Endothelial cell (in vitro differentiated cells): ENCODE results near the gene TREX2. TPM values are rescaled to one million over a fixed set of nuclear protein-coding genes. Genes with fewer than 3 reads are reported as not detected.

Source experiments
- DNase-seq: peaks from one replicate; pipeline ENCODE4 v3.0.0; 2021; ENCODE audit warnings: low spot score
- H3K27ac Mint-ChIP-seq: one replicate; pipeline ENCODE4 v1.8.0; 2021; ENCODE audit warnings: mixed read lengths, inconsistent platforms; ENCODE audit not compliant: unreplicated experiment
- H3K27me3 Mint-ChIP-seq: one replicate; pipeline ENCODE4 v1.8.0; 2021; ENCODE audit warnings: mild to moderate bottlenecking, moderate library complexity, mixed read lengths, inconsistent platforms; ENCODE audit not compliant: unreplicated experiment
- H3K36me3 Mint-ChIP-seq: one replicate; pipeline ENCODE4 v1.8.0; 2021; ENCODE audit warnings: mild to moderate bottlenecking, low read depth, mixed read lengths, inconsistent platforms; ENCODE audit not compliant: unreplicated experiment
- H3K4me1 Mint-ChIP-seq: one replicate; pipeline ENCODE4 v1.8.0; 2021; ENCODE audit warnings: mild to moderate bottlenecking, mixed read lengths, inconsistent platforms; ENCODE audit not compliant: unreplicated experiment
- H3K4me3 Mint-ChIP-seq: one replicate; pipeline ENCODE4 v1.8.0; 2021; ENCODE audit warnings: mild to moderate bottlenecking, mixed read lengths, inconsistent platforms; ENCODE audit not compliant: unreplicated experiment
- H3K9me3 Mint-ChIP-seq: one replicate; pipeline ENCODE4 v1.8.0; 2021; ENCODE audit warnings: mixed read lengths, inconsistent platforms; ENCODE audit not compliant: unreplicated experiment
- CTCF ChIP-seq: fragments of 200-600 bp; sonication (generic); IDR thresholded peaks from one replicate; pipeline ENCODE4 v1.5.0; 2021; ENCODE audit warnings: antibody characterized with exemption; ENCODE audit not compliant: unreplicated experiment
- total RNA-seq: library from RNA; stranded (reverse); fragmentation: NEBNext Ultra II Directional; extraction: Animal tissue kit (Norgen Biotek cat#: 25700); gene quantifications from one replicate; pipeline ENCODE4 v1.2.1, GENCODE V29; 2021; ENCODE audit not compliant: unreplicated experiment

Gene TREX2
- total RNA-seq, 1 donor from 2014 or later: 1.5 TPM

GRCh38 chrX:153394612-153395011, 51.2 kb downstream of the TREX2 start:
- no peaks in the 10 kb centered on the region for H3K4me1 Mint-ChIP-seq
- no peaks in the 10 kb centered on the region for H3K9me3 Mint-ChIP-seq
- DNase-seq: no peak
- H3K27ac Mint-ChIP-seq: no peak overlapping the region
- H3K4me3 Mint-ChIP-seq: no peak overlapping the region
- peaks cover 7% of the 10 kb centered on the region for H3K27me3 Mint-ChIP-seq
- H3K36me3 Mint-ChIP-seq: no peaks in the 10 kb centered on the region
- no peak for TF ChIP-seq CTCF

Other genes starting within 250 kb of the TREX2 start
- not detected for gene PNMA6F, start 124.3 kb downstream of the TREX2 start, total RNA-seq
- gene ZNF275, start 111.9 kb downstream of the TREX2 start, total RNA-seq: 14.4 TPM
- not detected for gene PNMA6E, start 44.7 kb downstream of the TREX2 start, total RNA-seq
- 0.49 TPM for gene ZFP92, start 34.6 kb downstream of the TREX2 start, total RNA-seq
- gene HAUS7, start 24.5 kb upstream of the TREX2 start, total RNA-seq: 27.7 TPM
- gene BGN, start 48.9 kb upstream of the TREX2 start, total RNA-seq: 393 TPM
- gene ATP2B3, start 71.6 kb upstream of the TREX2 start, total RNA-seq: 0.10 TPM
- gene CCNQ, start 153.1 kb upstream of the TREX2 start, total RNA-seq: 15.3 TPM
- not detected for gene DUSP9, start 201.1 kb upstream of the TREX2 start, total RNA-seq
- gene PNCK, start 227.8 kb upstream of the TREX2 start, total RNA-seq: 0.41 TPM
- gene SLC6A8, start 241.9 kb upstream of the TREX2 start, total RNA-seq: 7.9 TPM